Urinary bladder (tissue), 4 donors: ENCODE data around the gene PCDH15. TPM values are rescaled to one million over a fixed set of nuclear protein-coding genes. Genes with fewer than 3 reads are reported as not detected.

Source experiments
- DNase-seq: peaks from one replicate; pipeline ENCODE4 v3.0.0-alpha.2; 2015; ENCODE audit errors: extremely low spot score
- H3K27ac ChIP-seq: one replicate; pipeline ENCODE4 v1.5.1; 2013; ENCODE audit warnings: low read depth, mild to moderate bottlenecking, moderate library complexity
- H3K36me3 ChIP-seq: one replicate; pipeline ENCODE4 v1.6.1; 2013; ENCODE audit warnings: mild to moderate bottlenecking, moderate library complexity; ENCODE audit not compliant: insufficient read depth
- H3K4me1 ChIP-seq: one replicate; pipeline ENCODE4 v1.6.1; 2013; ENCODE audit warnings: mild to moderate bottlenecking, moderate library complexity; ENCODE audit not compliant: insufficient read depth
- H3K4me3 ChIP-seq: one replicate; pipeline ENCODE4 v1.5.1; 2013; ENCODE audit warnings: low read depth, low read length
- WGBS: extraction: QIAGEN DNeasy Blood & Tissue Kit; methylation state at CpG from one replicate; pipeline ENCODE4 v1.1.7; 2013; 5-methylcytosine and 5-hydroxymethylcytosine counted together
- polyA plus RNA-seq: library from polyadenylated mRNA; stranded (reverse); fragments of 200-250 nt; gene quantifications from one replicate; pipeline ENCODE4 v1.2.3, GENCODE V29; 2013
- total RNA-seq: library from RNA; depleted of rRNA; stranded (reverse); fragments of >200 nt; gene quantifications from one replicate; pipeline ENCODE4 v1.2.3, GENCODE V29; 2014
- donor health status: healthy with polysubstance abuse.
- donor health status: healthy.

Gene PCDH15
- total and polyA plus RNA-seq, 2 donors: 0.03 to 1.9 TPM

- no peaks in the 10 kb centered on the region for H3K4me1 ChIP-seq
- no peak overlapping the region for H3K27ac ChIP-seq
- 62% methylated on average over 2 of the region's 2 CpGs for WGBS
- no peaks in the 10 kb centered on the region for H3K36me3 ChIP-seq
- H3K4me3 ChIP-seq: no peak overlapping the region
- no peak for DNase-seq
Observed at GRCh38 chr10:54769051-54769450, 32.0 kb downstream of the PCDH15 start.

GRCh38 chr10:54758791-54759190 lies 42.2 kb downstream of the PCDH15 start:
- no peaks in the 10 kb centered on the region for H3K36me3 ChIP-seq
- 35% methylated on average over 2 of the region's 2 CpGs for WGBS
- no peak for DNase-seq
- no peaks in the 10 kb centered on the region for H3K4me1 ChIP-seq
- no peak overlapping the region for H3K27ac ChIP-seq
- no peak overlapping the region for H3K4me3 ChIP-seq

GRCh38 chr10:54749623-54750022 lies 51.4 kb downstream of the PCDH15 start:
- Histone ChIP-seq H3K36me3 (no peaks in the 10 kb centered on the region), H3K4me3 (no peak overlapping the region), H3K4me1 (no peaks in the 10 kb centered on the region), H3K27ac (no peak overlapping the region)
- 89% methylated on average over 1 of the region's 1 CpG for WGBS
- no peak for DNase-seq

- Histone ChIP-seq H3K4me1 (no peaks in the 10 kb centered on the region), H3K36me3 (no peaks in the 10 kb centered on the region), H3K27ac (no peak overlapping the region), H3K4me3 (no peak overlapping the region)
- DNase-seq: no peak
- WGBS: 56% methylated on average over 2 of the region's 2 CpGs
Observed at GRCh38 chr10:54745436-54745835, 55.6 kb downstream of the PCDH15 start.

GRCh38 chr10:54742416-54742815 lies 58.6 kb downstream of the PCDH15 start:
- no peak overlapping the region for H3K4me3 ChIP-seq
- H3K4me1 ChIP-seq: no peaks in the 10 kb centered on the region
- no peak for DNase-seq
- WGBS: 96% methylated on average over 4 of the region's 4 CpGs
- no peak overlapping the region for H3K27ac ChIP-seq
- no peaks in the 10 kb centered on the region for H3K36me3 ChIP-seq

- no peak overlapping the region for H3K4me3 ChIP-seq
- no peaks in the 10 kb centered on the region for H3K4me1 ChIP-seq
- H3K27ac ChIP-seq: no peak overlapping the region
- H3K36me3 ChIP-seq: no peaks in the 10 kb centered on the region
- WGBS: 92% methylated on average over 1 of the region's 1 CpG
- no peak for DNase-seq
Observed at GRCh38 chr10:54728511-54728910, 72.5 kb downstream of the PCDH15 start.

GRCh38 chr10:54722075-54722474 lies 79.0 kb downstream of the PCDH15 start:
- DNase-seq: no peak
- no peaks in the 10 kb centered on the region for H3K4me1 ChIP-seq
- no peaks in the 10 kb centered on the region for H3K36me3 ChIP-seq
- H3K27ac ChIP-seq: no peak overlapping the region
- no peak overlapping the region for H3K4me3 ChIP-seq
- WGBS: 96% methylated on average over 1 of the region's 1 CpG

- DNase-seq: no peak
- no peaks in the 10 kb centered on the region for H3K4me1 ChIP-seq
- no peak overlapping the region for H3K27ac ChIP-seq
- no peak overlapping the region for H3K4me3 ChIP-seq
- 75% methylated on average over 3 of the region's 3 CpGs for WGBS
- H3K36me3 ChIP-seq: no peaks in the 10 kb centered on the region
Observed at GRCh38 chr10:54710918-54711317, 90.1 kb downstream of the PCDH15 start.

- H3K4me3 ChIP-seq: no peak overlapping the region
- H3K4me1 ChIP-seq: no peaks in the 10 kb centered on the region
- 66% methylated on average over 8 of the region's 8 CpGs for WGBS
- no peak overlapping the region for H3K27ac ChIP-seq
- no peaks in the 10 kb centered on the region for H3K36me3 ChIP-seq
- DNase-seq: no peak
Observed at GRCh38 chr10:54708591-54708990, 92.4 kb downstream of the PCDH15 start.

- no peak for DNase-seq
- no peaks in the 10 kb centered on the region for H3K4me1 ChIP-seq
- H3K4me3 ChIP-seq: no peak overlapping the region
- 38% methylated on average over 2 of the region's 2 CpGs for WGBS
- no peaks in the 10 kb centered on the region for H3K36me3 ChIP-seq
- no peak overlapping the region for H3K27ac ChIP-seq
Observed at GRCh38 chr10:54708021-54708420, 93.0 kb downstream of the PCDH15 start.

- no peaks in the 10 kb centered on the region for H3K36me3 ChIP-seq
- H3K4me1 ChIP-seq: no peaks in the 10 kb centered on the region
- DNase-seq: no peak
- no peak overlapping the region for H3K27ac ChIP-seq
- H3K4me3 ChIP-seq: no peak overlapping the region
- 66% methylated on average over 3 of the region's 3 CpGs for WGBS
Observed at GRCh38 chr10:54702583-54703485, 98.2 kb downstream of the PCDH15 start.

GRCh38 chr10:54691331-54691730 lies 109.7 kb downstream of the PCDH15 start:
- 23% methylated on average over 1 of the region's 1 CpG for WGBS
- Histone ChIP-seq H3K36me3 (no peaks in the 10 kb centered on the region), H3K4me3 (no peak overlapping the region), H3K4me1 (no peaks in the 10 kb centered on the region), H3K27ac (no peak overlapping the region)
- DNase-seq: no peak

- H3K4me3 ChIP-seq: no peak overlapping the region
- H3K4me1 ChIP-seq: no peaks in the 10 kb centered on the region
- H3K27ac ChIP-seq: no peak overlapping the region
- DNase-seq: no peak
- WGBS: 13% methylated on average over 1 of the region's 1 CpG
- no peaks in the 10 kb centered on the region for H3K36me3 ChIP-seq
Observed at GRCh38 chr10:54682554-54682953, 118.5 kb downstream of the PCDH15 start.

GRCh38 chr10:54681136-54681535 lies 119.9 kb downstream of the PCDH15 start:
- H3K4me1 ChIP-seq: no peaks in the 10 kb centered on the region
- no peaks in the 10 kb centered on the region for H3K36me3 ChIP-seq
- H3K27ac ChIP-seq: no peak overlapping the region
- no peak overlapping the region for H3K4me3 ChIP-seq
- DNase-seq: no peak
- 87% methylated on average over 2 of the region's 2 CpGs for WGBS
